Mesodermal cell (in vitro differentiated cells): ENCODE measurements around the gene MUC5B.

ENCODE experiments used
- H3K27ac ChIP-seq: 2 replicates; pipeline ENCODE4 v1.7.0; 2013; ENCODE audit warnings: mild to moderate bottlenecking, low read depth, low read length, moderate library complexity; ENCODE audit not compliant: severe bottlenecking
- H3K36me3 ChIP-seq: 2 replicates; pipeline ENCODE4 v1.7.1; 2013; ENCODE audit warnings: mild to moderate bottlenecking, low read length, moderate library complexity; ENCODE audit not compliant: control insufficient read depth, insufficient read depth
- H3K4me1 ChIP-seq: one replicate; pipeline ENCODE4 v1.7.1; 2013; ENCODE audit warnings: mild to moderate bottlenecking, low read length; ENCODE audit not compliant: insufficient read depth, control insufficient read depth, poor library complexity, severe bottlenecking
- H3K4me3 ChIP-seq: 2 replicates; pipeline ENCODE4 v1.7.0; 2013; ENCODE audit warnings: low read length, control low read depth, mild to moderate bottlenecking; ENCODE audit not compliant: insufficient read depth, poor library complexity, severe bottlenecking; ENCODE audit errors: extremely low read depth
- H3K9me3 ChIP-seq: 2 replicates; pipeline ENCODE4 v1.7.1; 2013; ENCODE audit warnings: mild to moderate bottlenecking, low read length, moderate library complexity; ENCODE audit not compliant: control insufficient read depth
- WGBS, 2 experiments: methylation state at CpG; one replicate each; pipeline ENCODE4 v1.1.5; 2013; ENCODE audit warnings: missing lambda C conversion rate in 2 of 2; ENCODE audit not compliant: insufficient coverage in 2 of 2; 5-methylcytosine and 5-hydroxymethylcytosine counted together

MUC5B gene

GRCh38 chr11:1272531-1272930, 49.7 kb downstream of the MUC5B start:
- no peaks in the 10 kb centered on the region for H3K9me3 ChIP-seq
- H3K36me3 ChIP-seq = peaks cover 27% of the 10 kb centered on the region
- H3K27ac ChIP-seq = no peak overlapping the region
- no peak overlapping the region for H3K4me3 ChIP-seq
- 93 to 95% methylated on average over 23 to 25 of the region's 30 CpGs for WGBS, 2 experiments
- H3K4me1 ChIP-seq = peaks cover 8% of the 10 kb centered on the region

GRCh38 chr11:1274501-1274900, 51.6 kb downstream of the MUC5B start:
- peaks cover 8% of the 10 kb centered on the region for H3K4me1 ChIP-seq
- H3K27ac ChIP-seq = no peak overlapping the region
- H3K4me3 ChIP-seq = no peak overlapping the region
- WGBS, 2 experiments = 96 to 99% methylated on average over 10 to 11 of the region's 14 CpGs
- no peaks in the 10 kb centered on the region for H3K9me3 ChIP-seq
- peaks cover 27% of the 10 kb centered on the region for H3K36me3 ChIP-seq

GRCh38 chr11:1275021-1275420, 52.2 kb downstream of the MUC5B start:
- Histone ChIP-seq H3K27ac (no peak overlapping the region), H3K4me3 (no peak overlapping the region), H3K9me3 (no peaks in the 10 kb centered on the region), H3K4me1 (peaks cover 8% of the 10 kb centered on the region), H3K36me3 (peaks cover 27% of the 10 kb centered on the region)
- WGBS, 2 experiments = 93 to 94% methylated on average over 15 to 18 of the region's 18 CpGs

DNA sequence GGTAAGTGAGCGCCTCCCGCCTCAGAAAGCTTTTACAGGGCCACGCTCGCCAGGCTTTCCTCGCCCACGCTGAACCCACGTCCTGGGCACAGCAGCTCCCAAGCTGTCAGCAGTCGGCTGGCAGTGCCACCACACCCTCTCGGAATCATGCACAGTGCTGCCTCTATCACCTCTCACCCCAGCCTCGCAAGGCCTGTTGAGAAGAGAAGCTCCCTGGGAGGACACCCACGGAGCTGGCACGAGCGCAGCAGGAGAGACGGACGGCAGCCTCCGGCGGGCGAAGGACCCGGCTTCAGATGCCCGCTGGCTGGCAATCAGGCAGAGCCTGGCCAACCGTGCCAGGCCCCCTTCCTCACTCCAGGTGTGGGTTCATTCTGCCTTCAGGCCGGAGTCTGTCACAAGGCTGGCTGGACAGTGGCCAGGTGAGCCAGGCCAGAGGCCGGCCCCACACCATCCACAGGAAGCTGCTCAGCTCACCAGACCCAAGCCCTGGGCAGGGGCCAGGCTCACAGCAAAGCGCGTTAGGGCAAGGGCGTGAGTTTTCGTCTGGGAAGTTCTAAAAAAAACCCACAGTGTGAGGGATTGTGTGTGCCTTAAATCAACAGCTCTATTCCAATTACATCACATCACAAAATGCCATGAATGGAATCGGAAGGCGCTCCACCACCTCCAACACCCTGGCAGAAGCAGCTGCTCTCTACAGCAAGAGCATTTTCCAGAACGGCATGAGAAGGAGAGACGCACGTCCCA, 53.4 kb downstream of the MUC5B start:
- 98 to 99% methylated on average over 24 of the region's 32 CpGs for WGBS, 2 experiments
- peaks cover 37% of the 10 kb centered on the region for H3K36me3 ChIP-seq
- H3K9me3 ChIP-seq = no peaks in the 10 kb centered on the region
- H3K4me3 ChIP-seq = no peak overlapping the region
- H3K27ac ChIP-seq = no peak overlapping the region
- H3K4me1 ChIP-seq = peaks cover 4% of the 10 kb centered on the region

GRCh38 chr11:1276866-1277615, 54.2 kb downstream of the MUC5B start:
- Histone ChIP-seq H3K27ac (no peak overlapping the region), H3K36me3 (peaks cover 45% of the 10 kb centered on the region), H3K4me1 (peaks cover 2% of the 10 kb centered on the region), H3K4me3 (no peak overlapping the region), H3K9me3 (no peaks in the 10 kb centered on the region)
- WGBS, 2 experiments = 92 to 97% methylated on average over 33 to 35 of the region's 37 CpGs

DNA sequence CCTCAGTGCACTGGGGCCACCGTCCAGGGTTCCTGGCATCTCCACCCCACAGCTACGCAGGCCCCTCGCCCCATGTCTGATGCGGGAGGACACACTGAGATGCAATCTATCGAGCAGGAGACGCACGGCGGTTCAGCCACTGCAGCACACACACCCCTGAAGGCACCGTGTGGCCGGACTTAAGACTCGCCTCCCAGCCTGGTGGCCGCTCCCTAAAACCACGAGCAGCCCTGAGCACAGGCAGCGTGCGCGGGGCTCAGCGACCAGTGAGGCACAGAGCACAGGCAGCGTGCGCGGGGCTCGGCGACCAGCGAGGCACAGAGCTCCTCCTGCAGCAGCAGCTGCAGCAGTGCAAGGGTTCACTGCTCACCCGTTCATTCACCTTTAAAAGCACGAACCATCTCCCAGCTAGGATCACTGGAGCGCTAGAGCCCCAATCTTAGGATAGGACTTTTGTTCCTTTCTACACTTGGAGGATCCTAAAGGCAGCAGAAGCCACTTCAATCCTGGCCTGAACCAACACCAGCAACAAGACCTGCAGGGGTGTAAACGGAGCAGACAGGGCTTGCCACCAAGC, 55.2 kb downstream of the MUC5B start:
- peaks cover 4% of the 10 kb centered on the region for H3K4me1 ChIP-seq
- peaks cover 49% of the 10 kb centered on the region for H3K36me3 ChIP-seq
- H3K27ac ChIP-seq = no peak overlapping the region
- 93 to 94% methylated on average over 21 to 27 of the region's 27 CpGs for WGBS, 2 experiments
- H3K9me3 ChIP-seq = no peaks in the 10 kb centered on the region
- no peak overlapping the region for H3K4me3 ChIP-seq

- WGBS, 2 experiments = 95 to 98% methylated on average over 35 to 39 of the region's 40 CpGs
- Histone ChIP-seq H3K4me3 (no peak overlapping the region), H3K36me3 (peaks cover 49% of the 10 kb centered on the region), H3K4me1 (peaks cover 4% of the 10 kb centered on the region), H3K9me3 (no peaks in the 10 kb centered on the region), H3K27ac (no peak overlapping the region)
Observed at GRCh38 chr11:1278766-1279673, 56.2 kb downstream of the MUC5B start.

DNA sequence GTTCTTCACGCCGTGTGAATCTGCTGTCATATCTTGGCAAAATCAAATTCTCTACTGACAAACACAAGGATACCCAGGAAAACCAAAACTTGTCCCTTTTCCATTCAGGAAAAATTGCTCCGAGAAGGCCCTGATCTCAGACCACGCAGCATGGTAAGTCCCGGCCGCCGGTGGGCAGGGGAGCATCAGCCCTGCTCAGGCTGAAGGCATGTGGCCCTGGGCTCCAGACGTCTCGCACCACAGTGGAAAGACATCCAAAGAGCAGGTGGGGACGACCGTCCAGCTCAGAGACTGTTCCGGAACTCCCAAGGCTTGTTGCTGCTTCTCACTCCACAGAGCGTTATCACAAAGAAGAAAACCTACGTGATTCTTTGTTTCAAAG, 56.8 kb downstream of the MUC5B start:
- Histone ChIP-seq H3K4me1 (peaks cover 4% of the 10 kb centered on the region), H3K36me3 (peaks cover 53% of the 10 kb centered on the region), H3K4me3 (no peak overlapping the region), H3K27ac (no peak overlapping the region), H3K9me3 (no peaks in the 10 kb centered on the region)
- WGBS, 2 experiments = 96 to 97% methylated on average over 14 of the region's 14 CpGs

DNA sequence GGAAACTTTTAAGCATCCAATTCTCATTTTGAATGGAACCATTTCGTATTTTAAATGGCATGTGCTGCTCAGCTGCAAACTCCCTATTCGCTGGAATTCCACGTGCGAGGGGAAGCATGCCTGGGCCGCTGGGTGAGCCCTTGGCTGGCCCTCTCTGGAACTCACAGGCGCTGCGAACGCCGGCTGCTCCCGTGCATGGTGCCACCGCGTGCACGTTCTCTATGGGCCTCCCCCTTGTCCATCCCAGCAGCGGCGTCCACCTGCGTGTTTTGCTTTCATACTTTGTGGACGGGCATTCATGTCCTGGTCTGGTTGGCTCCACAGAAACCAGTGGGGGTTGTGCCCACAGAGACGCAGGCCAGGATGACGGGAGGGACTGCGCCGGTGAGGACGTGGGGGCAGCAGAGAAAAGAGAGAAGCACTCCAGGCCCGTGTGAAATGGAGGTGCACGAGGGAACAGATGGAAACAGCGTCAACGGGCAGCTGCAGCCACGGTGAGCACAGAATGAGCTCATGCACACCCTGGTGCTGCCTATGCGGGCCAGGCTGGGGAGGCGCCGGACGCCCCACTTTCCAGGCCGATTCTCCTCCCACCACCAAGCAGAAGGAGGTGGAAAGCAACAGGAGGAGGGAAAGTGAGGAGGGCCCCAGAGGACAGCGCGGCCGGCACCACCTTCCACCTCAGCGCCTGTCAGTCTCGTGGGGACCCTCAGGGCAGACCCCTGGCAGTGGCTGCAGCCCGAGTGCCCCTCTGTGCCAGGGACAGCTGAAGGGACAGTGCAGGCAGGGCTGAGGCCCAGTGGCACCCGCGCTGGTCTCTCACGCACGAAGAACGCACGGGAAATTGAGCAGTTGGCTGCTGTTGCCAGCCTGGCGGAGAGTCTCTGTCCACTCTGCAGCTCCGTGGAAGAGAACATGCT, 57.5 kb downstream of the MUC5B start:
- 96 to 98% methylated on average over 28 to 43 of the region's 46 CpGs for WGBS, 2 experiments
- no peak overlapping the region for H3K4me3 ChIP-seq
- peaks cover 4% of the 10 kb centered on the region for H3K4me1 ChIP-seq
- H3K36me3 ChIP-seq = peaks cover 51% of the 10 kb centered on the region
- H3K27ac ChIP-seq = no peak overlapping the region
- no peaks in the 10 kb centered on the region for H3K9me3 ChIP-seq
